ENCODE measurements around the gene BCR.
A peak's percentile ranks its signal among the peaks of the same experiment; 100 is the strongest.

Gene BCR

DNA sequence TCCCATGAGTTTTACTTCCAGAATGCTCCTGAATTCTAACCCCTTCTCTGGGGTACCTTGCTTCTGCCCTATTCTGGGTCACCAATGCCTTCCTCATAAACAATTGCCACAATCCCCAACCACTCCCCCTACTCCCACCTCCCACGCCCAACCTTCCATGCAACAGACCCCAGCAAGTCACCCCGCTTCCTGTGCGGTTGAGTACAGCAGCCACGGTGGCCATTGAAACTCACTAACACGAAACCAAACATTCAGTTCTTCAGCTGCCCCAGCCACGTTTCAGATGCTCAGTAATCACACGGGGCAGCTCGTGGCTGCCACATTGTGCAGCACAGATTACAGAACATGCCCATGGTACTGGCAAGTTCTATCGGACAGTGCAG is 3.7 kb upstream of the BCR start:
- H3K4me3 ChIP-seq (ENCODE audit: low read depth, low read length) = no peak overlapping the region
- DNase-seq (ENCODE audit: low read depth) = peak; percentile 83
- TF ChIP-seq, protein P1, sequence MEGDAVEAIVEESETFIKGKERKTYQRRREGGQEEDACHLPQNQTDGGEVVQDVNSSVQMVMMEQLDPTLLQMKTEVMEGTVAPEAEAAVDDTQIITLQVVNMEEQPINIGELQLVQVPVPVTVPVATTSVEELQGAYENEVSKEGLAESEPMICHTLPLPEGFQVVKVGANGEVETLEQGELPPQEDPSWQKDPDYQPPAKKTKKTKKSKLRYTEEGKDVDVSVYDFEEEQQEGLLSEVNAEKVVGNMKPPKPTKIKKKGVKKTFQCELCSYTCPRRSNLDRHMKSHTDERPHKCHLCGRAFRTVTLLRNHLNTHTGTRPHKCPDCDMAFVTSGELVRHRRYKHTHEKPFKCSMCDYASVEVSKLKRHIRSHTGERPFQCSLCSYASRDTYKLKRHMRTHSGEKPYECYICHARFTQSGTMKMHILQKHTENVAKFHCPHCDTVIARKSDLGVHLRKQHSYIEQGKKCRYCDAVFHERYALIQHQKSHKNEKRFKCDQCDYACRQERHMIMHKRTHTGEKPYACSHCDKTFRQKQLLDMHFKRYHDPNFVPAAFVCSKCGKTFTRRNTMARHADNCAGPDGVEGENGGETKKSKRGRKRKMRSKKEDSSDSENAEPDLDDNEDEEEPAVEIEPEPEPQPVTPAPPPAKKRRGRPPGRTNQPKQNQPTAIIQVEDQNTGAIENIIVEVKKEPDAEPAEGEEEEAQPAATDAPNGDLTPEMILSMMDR (IDR thresholded peaks at IDR 0.05; ENCODE audit: insufficient read depth, low read depth, low read length, missing control alignments) = no peak

DNA sequence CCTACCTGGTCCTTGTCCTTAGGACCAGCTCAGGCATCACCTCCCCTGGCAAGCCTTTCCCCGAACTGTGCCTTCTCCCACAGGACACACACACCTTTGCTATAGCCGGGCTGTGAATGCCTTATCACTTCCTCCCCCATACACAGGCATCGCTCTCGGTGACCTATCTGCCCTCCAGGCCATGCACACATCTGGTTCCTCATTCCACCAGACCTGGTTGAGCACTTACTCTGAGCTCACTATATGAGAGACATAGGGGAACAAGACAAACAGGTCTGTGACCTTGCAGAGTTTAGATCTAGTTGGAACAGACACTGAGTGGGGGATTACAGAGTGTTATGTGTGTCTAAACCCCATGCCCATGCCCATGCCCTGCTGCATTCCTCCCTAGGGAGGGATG is 3.1 kb upstream of the BCR start:
- H3K4me3 ChIP-seq (ENCODE audit: low read depth, low read length) = no peak overlapping the region
- TF ChIP-seq, protein P1 (IDR thresholded peaks at IDR 0.05; ENCODE audit: insufficient read depth, low read depth, low read length, missing control alignments) = no peak
- peak; percentile 73 for DNase-seq (ENCODE audit: low read depth)

DNA sequence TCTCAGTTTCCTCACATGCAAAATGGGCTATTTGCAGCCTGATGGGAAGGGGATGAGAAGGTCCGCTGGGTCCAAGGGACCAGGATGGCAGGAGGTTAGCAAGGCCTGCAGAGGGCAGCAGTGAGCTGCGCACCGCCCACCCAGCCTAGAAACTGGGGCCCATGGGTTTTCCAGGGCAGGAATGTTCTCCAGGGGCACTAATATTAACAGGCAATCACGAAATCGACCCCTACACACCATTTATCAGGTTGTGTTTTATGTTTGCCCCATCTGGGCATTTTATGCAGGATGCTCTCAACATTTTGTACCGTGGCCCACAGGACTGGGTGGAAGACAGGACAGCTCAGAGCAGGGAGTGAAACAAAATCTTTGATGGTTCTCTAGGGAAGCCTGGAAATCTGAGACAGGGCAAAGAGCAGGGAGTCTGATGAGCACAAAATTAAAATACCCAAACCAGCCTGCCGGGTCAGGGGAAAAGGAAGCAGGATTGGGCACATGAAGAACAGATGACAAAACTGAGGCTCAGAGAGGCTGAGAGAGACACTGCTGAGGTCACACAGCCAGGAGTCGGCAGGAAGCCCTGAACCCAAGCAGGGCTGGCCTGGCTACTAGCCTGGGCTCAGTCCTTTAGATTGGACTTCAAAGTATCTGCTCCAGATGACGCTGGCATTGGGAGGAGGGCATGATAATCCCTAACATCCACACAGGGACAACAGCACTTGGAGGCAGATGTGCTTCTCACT is 1.6 kb upstream of the BCR start:
- TF ChIP-seq, protein P1 (IDR thresholded peaks at IDR 0.05; ENCODE audit: insufficient read depth, low read depth, low read length, missing control alignments) = peak; percentile 99
- peak; percentile 66 for DNase-seq (ENCODE audit: low read depth)
- H3K4me3 ChIP-seq (ENCODE audit: low read depth, low read length) = no peak overlapping the region

DNA sequence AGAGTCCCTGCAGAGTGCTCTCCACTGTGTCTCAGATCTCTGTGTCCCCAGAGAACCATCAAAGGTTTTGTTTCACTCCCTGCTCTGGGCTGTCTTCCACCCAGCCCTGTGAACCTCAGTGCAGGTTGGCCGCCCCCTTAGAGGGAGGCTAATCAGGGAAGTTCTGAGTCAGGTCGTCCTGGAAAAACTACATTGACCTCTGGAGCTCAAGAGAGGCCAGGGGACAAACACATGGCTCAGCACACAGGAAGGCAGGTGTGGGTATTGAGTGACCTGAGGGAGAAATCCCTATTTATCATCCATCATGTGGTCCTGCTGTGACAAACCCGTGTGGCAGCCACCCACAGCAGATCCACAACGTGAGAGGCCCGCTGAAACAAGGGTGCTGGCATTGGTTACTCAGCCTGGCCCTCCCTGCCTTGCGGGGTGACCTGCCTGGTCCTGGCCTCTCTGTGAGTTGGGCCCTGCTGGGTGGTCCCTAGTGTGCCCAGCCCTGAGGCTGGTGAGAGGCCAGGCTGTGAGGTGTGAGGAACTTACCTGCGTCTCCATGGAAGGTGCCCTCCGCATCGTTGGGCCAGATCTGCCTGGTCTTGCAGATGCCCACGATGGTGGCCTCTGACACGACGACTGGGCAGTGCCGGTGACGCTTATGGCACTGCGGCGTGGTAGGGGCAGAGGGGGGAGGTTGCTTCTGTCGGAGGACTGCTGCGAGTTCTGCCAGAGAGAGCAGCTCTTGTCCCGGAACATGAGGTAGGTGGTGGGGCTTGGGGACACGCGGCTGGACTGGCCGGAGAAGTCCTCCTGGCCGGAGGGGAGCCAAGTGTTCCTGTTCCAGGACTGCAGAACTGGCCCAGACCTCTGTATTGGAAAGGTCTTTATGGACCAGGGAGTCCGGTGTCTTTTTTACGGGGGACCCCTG is 669 bp upstream of the BCR start:
- H3K4me3 ChIP-seq (ENCODE audit: low read depth, low read length) = peak overlapping the region; percentile 41
- peak; percentile 18 for DNase-seq (ENCODE audit: low read depth)
- TF ChIP-seq, protein P1 (IDR thresholded peaks at IDR 0.05; ENCODE audit: insufficient read depth, low read depth, low read length, missing control alignments) = no peak

DNA sequence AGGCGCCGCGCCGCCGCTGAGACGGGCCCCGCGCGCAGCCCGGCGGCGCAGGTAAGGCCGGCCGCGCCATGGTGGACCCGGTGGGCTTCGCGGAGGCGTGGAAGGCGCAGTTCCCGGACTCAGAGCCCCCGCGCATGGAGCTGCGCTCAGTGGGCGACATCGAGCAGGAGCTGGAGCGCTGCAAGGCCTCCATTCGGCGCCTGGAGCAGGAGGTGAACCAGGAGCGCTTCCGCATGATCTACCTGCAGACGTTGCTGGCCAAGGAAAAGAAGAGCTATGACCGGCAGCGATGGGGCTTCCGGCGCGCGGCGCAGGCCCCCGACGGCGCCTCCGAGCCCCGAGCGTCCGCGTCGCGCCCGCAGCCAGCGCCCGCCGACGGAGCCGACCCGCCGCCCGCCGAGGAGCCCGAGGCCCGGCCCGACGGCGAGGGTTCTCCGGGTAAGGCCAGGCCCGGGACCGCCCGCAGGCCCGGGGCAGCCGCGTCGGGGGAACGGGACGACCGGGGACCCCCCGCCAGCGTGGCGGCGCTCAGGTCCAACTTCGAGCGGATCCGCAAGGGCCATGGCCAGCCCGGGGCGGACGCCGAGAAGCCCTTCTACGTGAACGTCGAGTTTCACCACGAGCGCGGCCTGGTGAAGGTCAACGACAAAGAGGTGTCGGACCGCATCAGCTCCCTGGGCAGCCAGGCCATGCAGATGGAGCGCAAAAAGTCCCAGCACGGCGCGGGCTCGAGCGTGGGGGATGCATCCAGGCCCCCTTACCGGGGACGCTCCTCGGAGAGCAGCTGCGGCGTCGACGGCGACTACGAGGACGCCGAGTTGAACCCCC is 798 bp downstream of the BCR start:
- TF ChIP-seq, protein P1 (IDR thresholded peaks at IDR 0.05; ENCODE audit: insufficient read depth, low read depth, low read length, missing control alignments) = no peak
- peak; percentile 54 for DNase-seq (ENCODE audit: low read depth)
- H3K4me3 ChIP-seq (ENCODE audit: low read depth, low read length) = peak overlapping the region; percentile 69

DNA sequence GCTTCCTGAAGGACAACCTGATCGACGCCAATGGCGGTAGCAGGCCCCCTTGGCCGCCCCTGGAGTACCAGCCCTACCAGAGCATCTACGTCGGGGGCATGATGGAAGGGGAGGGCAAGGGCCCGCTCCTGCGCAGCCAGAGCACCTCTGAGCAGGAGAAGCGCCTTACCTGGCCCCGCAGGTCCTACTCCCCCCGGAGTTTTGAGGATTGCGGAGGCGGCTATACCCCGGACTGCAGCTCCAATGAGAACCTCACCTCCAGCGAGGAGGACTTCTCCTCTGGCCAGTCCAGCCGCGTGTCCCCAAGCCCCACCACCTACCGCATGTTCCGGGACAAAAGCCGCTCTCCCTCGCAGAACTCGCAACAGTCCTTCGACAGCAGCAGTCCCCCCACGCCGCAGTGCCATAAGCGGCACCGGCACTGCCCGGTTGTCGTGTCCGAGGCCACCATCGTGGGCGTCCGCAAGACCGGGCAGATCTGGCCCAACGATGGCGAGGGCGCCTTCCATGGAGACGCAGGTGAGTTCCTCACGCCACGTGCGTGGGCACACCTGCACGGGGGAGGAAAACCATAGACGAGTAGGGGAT is 1.5 kb downstream of the BCR start:
- H3K4me3 ChIP-seq (ENCODE audit: low read depth, low read length) = peak overlapping the region; percentile 55
- DNase-seq (ENCODE audit: low read depth) = peak; percentile 10
- TF ChIP-seq, protein P1 (IDR thresholded peaks at IDR 0.05; ENCODE audit: insufficient read depth, low read depth, low read length, missing control alignments) = no peak

Measured in GM12865 (cell line).